Activated CD8-positive, alpha-beta memory T cell treated with anti-CD3 and anti-CD28 coated beads for 36 hours (primary cell): ENCODE measurements around the gene SIGLEC15. TPM values are rescaled to one million over a fixed set of nuclear protein-coding genes. Genes with fewer than 3 reads are reported as not detected.
"Not testable (repeated sequence)": the region's sequence is repeated elsewhere in the genome, so short reads cannot be mapped to it uniquely, and the experiment has no call there.

ENCODE experiments used
- CTCF ChIA-PET: fragments of 350-600 bp; sonication (Branson Sonifier 250); formaldehyde crosslinking; loops from one replicate; lab custom pipeline; 2021; ENCODE audit warnings: antibody characterized with exemption; lab: Charles Lee
- POLR2A ChIA-PET: fragments of 350-600 bp; sonication (Branson Sonifier 250); formaldehyde crosslinking; loops from one replicate; lab custom pipeline; 2021; ENCODE audit warnings: antibody characterized with exemption; lab: Charles Lee
- total RNA-seq, 2 experiments: library from RNA; stranded (reverse); gene quantifications; one replicate each; pipeline ENCODE4 v1.2.3, GENCODE V29; 2021

The SIGLEC15 gene
- total RNA-seq, 2 experiments from 2014 or later, result not detected

- CTCF ChIA-PET, result no interaction called here
- POLR2A ChIA-PET, result no interaction called here
Observed at GRCh38 chr18:45817543-45817942, 7.9 kb upstream of the SIGLEC15 start.

DNA sequence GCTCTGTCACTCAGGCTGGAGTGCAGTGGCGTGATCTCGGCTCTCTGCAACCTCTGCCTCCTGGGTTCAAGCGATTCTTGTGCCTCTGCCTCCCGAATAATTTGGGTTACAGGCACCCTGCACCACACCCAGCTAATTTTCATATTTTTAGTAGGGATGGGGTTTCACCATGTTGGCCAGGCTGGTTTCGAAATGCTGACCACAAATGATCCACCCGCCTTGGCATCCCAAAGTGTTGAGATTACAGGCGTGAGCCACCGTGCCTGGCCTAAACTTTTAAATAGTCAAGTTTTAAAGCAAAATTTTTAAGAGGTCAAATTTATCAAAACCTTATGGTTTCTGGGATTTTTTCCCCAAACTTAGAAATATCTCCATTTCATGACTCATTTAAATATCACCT, 6.7 kb upstream of the SIGLEC15 start:
- POLR2A ChIA-PET, CTCF ChIA-PET: not testable (repeated sequence)

- ChIA-PET CTCF (no interaction called here), POLR2A (no interaction called here)
Observed at GRCh38 chr18:45820106-45820745, 5.2 kb upstream of the SIGLEC15 start.

DNA sequence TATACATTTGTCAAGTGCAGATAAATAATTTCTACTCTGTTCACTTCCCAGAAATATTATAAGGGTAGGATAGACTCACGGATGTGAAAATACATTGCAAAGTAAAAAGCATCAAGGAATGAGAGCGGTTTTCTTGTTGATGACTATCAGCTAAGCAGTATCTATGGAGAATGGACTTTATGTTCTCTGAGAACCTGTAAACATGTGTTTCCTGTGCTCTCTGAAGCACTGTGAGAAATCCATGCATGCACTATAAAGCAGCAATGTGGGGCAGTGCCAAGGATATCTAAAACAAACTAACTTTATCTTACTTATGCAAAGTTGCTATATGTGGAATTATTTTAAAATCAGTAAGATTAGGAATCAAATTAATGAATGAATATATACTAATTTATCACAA, 4.4 kb upstream of the SIGLEC15 start:
- CTCF ChIA-PET, result no interaction called here
- POLR2A ChIA-PET, result no interaction called here

DNA sequence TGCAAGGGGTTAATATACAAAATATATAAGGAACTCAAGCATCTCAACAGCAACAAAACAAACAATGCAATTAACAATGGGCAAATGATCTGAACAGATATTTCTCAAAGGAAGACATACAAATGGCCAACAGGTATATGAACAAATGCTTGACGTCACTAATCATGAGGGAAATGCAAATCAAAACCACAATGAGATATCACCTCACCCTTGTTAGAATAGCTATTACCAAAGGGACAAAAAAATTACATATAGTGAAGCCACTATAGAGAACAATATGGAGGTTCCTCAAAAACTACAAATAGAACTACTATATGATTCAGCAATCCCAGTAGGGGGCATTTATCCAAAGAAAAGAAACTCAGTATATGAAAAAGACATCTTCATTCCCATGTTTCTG, 3.8 kb upstream of the SIGLEC15 start:
- ChIA-PET POLR2A (no interaction called here), CTCF (interaction anchor here (0.6 to 1.0 kb wide), 2 partner anchors 156 to 252 kb away, joined by 3 to 4 read pairs; no protein-coding TSS in a partner anchor)

DNA sequence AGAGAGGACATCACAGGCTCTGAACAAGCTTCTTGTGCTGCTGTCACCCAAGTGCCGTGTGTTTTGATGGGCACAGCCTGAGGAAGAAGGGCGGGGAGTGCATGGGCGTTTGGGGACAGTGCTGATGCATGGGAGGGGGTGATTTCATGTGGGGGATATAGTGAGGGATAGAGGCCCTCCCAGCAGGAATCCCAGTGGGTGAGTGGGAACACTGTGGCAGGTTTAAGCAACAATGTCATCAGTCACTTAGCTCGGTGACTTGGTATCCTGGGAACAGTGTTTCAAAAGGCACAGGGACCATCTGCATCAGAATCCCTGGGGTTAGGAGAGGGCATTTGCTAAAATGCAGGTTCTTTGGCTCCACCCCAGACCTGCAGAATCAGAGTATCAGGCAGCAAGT, 609 bp downstream of the SIGLEC15 start:
- ChIA-PET CTCF (no interaction called here), POLR2A (no interaction called here)

DNA sequence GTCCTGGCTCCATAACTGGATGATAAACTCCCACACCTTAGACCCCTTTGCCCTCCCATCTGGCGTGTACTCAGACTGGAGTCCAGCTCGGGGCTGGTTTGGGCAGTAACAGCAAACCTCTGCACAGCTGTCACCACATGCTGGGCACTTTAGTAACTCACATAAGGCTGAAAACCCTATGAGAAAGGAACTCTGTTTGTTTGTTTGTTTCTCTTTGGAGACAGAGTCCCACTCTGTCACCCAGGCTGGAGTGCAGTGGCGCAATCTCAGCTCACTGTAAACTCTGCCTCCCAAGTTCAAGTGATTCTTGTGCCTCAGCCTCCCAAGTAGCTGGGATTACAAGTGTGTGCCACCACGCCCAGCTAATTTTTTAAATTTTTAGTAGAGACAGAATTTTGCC, 1.2 kb downstream of the SIGLEC15 start:
- CTCF ChIA-PET, result not testable (repeated sequence)

DNA sequence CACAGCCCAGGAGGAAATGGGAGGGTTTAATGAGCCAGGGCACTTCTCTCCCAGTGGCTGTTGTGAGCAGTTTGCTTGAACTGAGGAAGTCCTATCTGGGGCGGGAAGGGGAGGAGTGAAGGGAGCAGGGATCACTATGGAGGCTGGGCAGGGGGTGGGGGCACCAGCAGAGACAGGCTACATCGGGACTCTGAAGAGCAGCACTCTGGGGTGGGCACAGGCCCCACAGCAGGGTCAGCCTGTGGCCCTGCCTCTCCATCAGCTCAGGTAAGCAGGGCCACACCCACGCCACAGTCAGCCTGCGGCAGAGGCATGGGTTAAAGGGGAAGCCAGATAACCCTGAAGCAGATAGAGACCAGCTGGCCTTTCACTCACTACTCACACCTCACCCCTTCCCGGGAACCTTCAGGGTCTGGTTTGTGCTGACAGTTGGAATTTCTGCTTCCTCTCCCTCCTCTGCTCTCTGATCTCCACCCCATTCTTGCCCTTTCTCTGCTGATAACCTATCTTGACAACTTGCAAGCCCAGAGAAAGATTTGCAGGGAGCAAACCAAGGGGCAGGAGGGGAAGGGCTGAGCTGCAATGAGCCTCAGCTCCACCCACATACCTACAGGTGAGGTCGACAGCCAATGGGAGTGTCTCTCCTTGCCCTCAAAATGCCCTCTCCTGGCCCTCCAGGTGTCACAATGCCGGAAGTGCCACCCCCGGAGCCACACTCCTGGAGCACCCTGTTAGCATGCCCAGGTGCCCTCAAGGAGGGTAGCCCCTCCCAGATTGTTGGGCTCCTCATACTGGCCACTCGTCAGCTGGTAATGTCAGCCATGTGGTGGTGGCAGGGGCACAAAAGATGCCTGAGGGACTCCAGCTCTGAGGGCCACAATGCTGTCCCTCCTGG, 3.7 kb downstream of the SIGLEC15 start:
- ChIA-PET CTCF (no interaction called here), POLR2A (no interaction called here)

More for the DNA sequence above, 1.2 kb downstream of the SIGLEC15 start:
- POLR2A ChIA-PET, result not testable (repeated sequence)

GRCh38 chr18:45829855-45830254, 4.4 kb downstream of the SIGLEC15 start:
- ChIA-PET CTCF (no interaction called here), POLR2A (no interaction called here)

- POLR2A ChIA-PET, result no interaction called here
- CTCF ChIA-PET, result no interaction called here
Observed at GRCh38 chr18:45830917-45831316, 5.4 kb downstream of the SIGLEC15 start.

GRCh38 chr18:45833846-45834245, 8.4 kb downstream of the SIGLEC15 start:
- POLR2A ChIA-PET, result no interaction called here
- CTCF ChIA-PET, result no interaction called here

DNA sequence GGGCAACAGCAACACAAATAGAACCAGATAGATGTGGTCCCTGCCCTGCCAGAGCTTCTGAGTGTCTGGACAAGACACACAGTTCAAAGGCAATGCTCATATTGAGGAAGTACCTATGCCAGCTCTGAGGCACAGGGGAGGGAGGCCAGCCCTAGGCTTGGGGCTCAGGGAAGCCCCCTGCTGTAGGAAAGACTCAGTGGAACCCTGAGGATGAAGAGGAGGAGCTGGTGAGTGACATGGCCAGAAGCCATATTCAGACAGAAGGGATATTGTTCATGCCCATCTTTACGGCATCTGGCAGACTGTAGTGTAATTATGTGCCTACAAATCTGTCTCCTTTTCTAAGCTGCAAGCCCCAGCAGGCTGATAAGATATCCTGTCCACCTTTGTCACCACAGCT, 8.8 kb downstream of the SIGLEC15 start:
- POLR2A ChIA-PET, result no interaction called here
- CTCF ChIA-PET, result no interaction called here

- ChIA-PET POLR2A (no interaction called here), CTCF (no interaction called here)
Observed at GRCh38 chr18:45835057-45835636, 9.7 kb downstream of the SIGLEC15 start.

DNA sequence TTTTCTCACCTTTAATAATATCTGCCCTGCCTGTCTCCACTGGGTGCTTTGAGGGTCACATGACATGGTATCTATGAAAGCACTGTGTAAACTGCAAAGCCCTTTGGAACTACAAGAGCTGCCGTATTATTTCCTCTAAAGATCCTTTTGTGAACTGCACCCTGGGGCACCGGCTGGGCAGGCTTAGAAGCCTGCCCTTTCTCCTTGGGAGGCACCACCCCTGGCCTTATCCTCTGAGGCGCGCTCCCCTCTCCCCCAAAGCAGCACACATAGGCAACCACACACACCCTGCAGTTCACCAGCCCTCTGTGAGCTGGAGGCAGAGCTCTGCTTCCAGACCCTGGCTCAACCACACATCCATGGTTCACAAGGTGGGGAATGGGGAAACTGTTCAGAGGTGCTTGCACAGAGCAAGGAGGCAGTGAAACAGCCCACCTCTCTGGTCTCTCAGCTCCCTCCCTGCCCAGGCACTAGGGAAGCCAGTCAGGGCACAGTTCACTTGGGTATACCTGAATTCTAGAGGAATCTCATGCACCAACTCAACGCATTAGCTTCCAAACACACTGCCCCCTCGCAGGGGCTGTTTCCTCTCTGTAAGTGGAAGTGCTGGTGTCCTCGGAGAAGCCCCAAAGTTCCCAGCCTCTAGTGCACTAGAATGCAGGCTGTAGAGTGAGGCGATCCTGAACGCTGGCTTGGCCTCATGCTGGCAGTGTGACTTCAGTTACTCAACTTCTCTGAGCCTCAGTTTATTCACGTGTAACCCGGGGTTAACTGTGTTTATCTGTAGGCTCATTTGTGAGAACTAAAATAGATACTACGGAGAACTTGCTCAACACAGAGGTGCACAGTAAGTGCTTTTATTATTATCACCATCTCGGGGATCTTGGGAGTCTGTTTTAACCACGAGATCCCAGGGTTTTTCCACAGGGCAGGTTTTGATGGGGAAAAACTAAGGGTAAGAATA, 11.0 kb downstream of the SIGLEC15 start:
- POLR2A ChIA-PET, result no interaction called here
- CTCF ChIA-PET, result no interaction called here

DNA sequence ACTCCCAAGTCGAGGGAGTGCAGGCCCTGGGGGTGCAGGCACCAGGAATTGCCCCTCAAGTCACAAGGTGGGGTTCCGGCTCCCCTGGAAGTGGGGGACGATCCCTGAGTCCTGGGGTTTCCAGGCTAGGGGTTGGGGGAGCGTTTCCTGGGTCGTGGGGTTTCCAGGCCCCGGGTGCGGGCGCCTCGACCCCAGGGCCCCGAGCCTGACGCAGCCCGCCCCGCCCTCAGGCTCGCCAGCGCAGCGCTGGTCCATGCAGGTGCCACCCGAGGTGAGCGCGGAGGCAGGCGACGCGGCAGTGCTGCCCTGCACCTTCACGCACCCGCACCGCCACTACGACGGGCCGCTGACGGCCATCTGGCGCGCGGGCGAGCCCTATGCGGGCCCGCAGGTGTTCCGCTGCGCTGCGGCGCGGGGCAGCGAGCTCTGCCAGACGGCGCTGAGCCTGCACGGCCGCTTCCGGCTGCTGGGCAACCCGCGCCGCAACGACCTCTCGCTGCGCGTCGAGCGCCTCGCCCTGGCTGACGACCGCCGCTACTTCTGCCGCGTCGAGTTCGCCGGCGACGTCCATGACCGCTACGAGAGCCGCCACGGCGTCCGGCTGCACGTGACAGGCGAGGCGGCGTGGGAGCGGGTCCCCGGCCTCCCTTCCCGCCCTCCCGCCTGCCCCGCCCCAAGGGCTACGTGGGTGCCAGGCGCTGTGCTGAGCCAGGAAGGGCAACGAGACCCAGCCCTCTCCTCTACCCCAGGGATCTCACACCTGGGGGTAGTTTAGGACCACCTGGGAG, 12.0 kb downstream of the SIGLEC15 start:
- ChIA-PET CTCF (interaction anchor here (0.7 kb wide), 1 partner anchor 150 kb away, joined by 3 read pairs; no protein-coding TSS in a partner anchor), POLR2A (no interaction called here)

GRCh38 chr18:45838302-45839070, 13.0 kb downstream of the SIGLEC15 start:
- ChIA-PET POLR2A (no interaction called here), CTCF (no interaction called here)

- ChIA-PET CTCF (interaction anchor here (0.6 kb wide), 1 partner anchor 142 kb away, joined by 4 read pairs; no protein-coding TSS in a partner anchor), POLR2A (no interaction called here)
Observed at GRCh38 chr18:45839414-45840395, 14.2 kb downstream of the SIGLEC15 start.
